Measurements from ENCODE around the gene DNAJB2.
"Not testable (repeated sequence)": the region's sequence is repeated elsewhere in the genome, so short reads cannot be mapped to it uniquely, and the experiment has no call there.

Gene DNAJB2

DNA sequence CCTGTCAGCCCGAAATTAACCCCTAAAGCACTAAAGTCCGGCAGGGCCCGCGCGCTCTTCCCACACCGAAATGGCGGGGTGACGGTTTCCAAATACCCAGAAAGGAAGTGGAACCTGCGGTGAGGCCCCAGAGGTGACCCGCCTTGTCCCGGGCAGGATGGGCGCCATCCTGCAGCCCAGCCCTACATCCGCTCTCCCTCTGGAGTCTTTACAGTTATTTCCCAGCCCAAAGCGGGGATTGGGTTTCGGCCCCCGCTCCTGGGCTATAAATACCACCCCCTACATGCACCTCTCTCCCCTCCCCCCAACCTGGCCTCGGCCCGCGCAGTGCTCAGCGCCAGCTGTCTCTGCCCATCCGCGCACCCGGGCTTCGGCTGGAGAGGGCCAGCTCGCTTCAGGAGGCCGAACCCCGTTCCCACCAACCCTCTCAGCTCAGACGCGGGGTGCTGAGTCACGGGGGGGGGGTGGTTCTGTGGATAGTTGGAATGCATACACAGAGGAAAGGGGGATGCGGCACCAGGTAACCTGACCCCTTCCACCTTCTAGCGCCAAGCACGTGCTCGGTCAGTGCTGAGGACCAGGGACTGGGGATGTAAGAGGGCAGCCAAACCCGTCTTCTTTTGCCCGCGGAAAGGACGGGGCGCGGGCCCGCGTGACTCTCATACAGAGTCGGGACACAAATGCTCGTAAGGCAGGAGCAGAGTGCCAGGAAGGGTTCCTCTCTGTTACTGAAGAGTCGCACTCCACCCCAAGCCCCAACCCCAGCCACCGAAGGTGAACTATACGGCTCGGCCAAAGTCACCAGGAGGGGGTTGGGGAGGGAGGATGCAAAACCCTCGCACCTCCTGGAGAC is 26.0 kb upstream of the DNAJB2 start, which contains the start of gene TUBA4B:
TSS of gene TUBA4B (plus strand) at position 344 of the 853 bp plus-strand sequence. CDS start at position 509, 165 bp downstream.
- TF ChIP-seq EZH2 (IDR thresholded peaks at IDR 0.05; ENCODE audit: borderline replicate concordance, low read depth, low read length, severe bottlenecking), result peak; percentile 96
- TF ChIP-seq, protein P1, sequence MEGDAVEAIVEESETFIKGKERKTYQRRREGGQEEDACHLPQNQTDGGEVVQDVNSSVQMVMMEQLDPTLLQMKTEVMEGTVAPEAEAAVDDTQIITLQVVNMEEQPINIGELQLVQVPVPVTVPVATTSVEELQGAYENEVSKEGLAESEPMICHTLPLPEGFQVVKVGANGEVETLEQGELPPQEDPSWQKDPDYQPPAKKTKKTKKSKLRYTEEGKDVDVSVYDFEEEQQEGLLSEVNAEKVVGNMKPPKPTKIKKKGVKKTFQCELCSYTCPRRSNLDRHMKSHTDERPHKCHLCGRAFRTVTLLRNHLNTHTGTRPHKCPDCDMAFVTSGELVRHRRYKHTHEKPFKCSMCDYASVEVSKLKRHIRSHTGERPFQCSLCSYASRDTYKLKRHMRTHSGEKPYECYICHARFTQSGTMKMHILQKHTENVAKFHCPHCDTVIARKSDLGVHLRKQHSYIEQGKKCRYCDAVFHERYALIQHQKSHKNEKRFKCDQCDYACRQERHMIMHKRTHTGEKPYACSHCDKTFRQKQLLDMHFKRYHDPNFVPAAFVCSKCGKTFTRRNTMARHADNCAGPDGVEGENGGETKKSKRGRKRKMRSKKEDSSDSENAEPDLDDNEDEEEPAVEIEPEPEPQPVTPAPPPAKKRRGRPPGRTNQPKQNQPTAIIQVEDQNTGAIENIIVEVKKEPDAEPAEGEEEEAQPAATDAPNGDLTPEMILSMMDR (IDR thresholded peaks at IDR 0.05; ENCODE audit: borderline replicate concordance, extremely low read depth, low read length, poor library complexity, severe bottlenecking), result no peak
- Histone ChIP-seq H3K27me3 (ENCODE audit: insufficient read depth, low read length, poor library complexity) (peaks cover 39% of the 10 kb centered on the region), H3K27ac (ENCODE audit: low read length) (no peak within 1 kb of the TSS), H2AFZ (ENCODE audit: low read depth, low read length) (peak within 1 kb of the TSS; percentile 65), H3K9ac (ENCODE audit: low read depth, low read length) (peak within 1 kb of the TSS; percentile 51), H3K4me1 (ENCODE audit: insufficient read depth, low read length) (peaks cover 43% of the 10 kb centered on the region), H3K4me3 (ENCODE audit: low read depth in 1 of 2, low read length in 2 of 2) (peak within 1 kb of the TSS; percentile 24 to 65; a peak in 3 of 4 replicates), H3K9me3 (ENCODE audit: insufficient read depth, low read length, severe bottlenecking) (no peaks in the 10 kb centered on the region), H3K4me2 (ENCODE audit: insufficient read depth, low read length) (peak within 1 kb of the TSS; percentile 99), H4K20me1 (ENCODE audit: insufficient read depth, low read length) (peaks cover 40% of the 10 kb centered on the region), H3K36me3 (ENCODE audit: insufficient read depth, low read length) (peaks cover 5% of the 10 kb centered on the region), H3K79me2 (ENCODE audit: insufficient read depth, low read length) (no peaks in the 10 kb centered on the region)
- peak; percentile 44 for DNase-seq
- ATAC-seq (ENCODE audit: insufficient read depth, low read depth), result peak; percentile 41

DNA sequence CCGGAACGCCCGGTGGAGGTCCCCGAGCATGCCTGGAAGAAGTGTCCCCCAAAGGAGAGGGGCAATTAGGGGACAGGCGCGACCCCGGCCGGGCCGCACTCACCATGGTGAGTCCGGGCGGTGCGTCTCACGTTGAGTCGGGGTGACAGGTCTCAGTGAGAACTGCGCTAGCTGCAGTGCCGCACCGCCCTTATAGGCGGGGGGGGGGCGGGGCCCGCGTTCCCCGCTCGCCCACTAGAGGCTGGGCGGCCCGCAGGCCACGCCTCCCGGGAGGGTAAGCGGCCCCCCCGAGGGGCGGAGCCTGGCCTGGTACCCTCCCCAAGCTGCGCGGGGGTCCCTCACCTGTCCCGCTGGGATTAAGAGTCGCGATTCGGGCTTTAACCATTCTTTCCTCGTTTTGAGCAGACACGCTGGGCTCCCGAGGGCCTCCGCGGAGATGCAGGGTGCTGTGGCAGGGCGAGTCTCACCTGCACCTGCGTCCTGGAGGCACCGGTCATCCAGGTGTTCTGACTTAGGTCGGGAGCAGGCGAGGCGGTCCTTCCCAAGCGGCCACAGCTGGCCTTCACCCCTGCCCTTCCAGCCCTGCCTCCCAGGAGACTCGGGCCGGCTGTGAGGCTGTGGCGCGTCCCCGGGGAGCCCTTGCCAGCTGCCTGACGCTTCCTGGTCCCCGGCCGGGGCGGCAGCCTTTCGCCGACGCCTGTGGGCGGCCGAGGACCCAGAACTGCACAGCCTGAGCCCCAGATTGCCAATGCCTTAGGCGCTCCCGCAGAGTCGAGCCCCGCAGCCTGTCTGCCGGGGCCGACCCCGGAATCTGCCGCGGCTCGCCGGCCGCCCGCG is 25.2 kb upstream of the DNAJB2 start, which contains the start of gene TUBA4A:
TSS of gene TUBA4A (minus strand) at position 166 of the 837 bp plus-strand sequence. CDS start at position 106, 60 bp downstream.
- Histone ChIP-seq H3K79me2 (ENCODE audit: insufficient read depth, low read length) (no peaks in the 10 kb centered on the region), H3K4me3 (ENCODE audit: low read depth in 1 of 2, low read length in 2 of 2) (peak within 1 kb of the TSS; percentile 24 to 65; a peak in 3 of 4 replicates), H2AFZ (ENCODE audit: low read depth, low read length) (peak within 1 kb of the TSS; percentile 65), H3K9me3 (ENCODE audit: insufficient read depth, low read length, severe bottlenecking) (no peaks in the 10 kb centered on the region), H3K36me3 (ENCODE audit: insufficient read depth, low read length) (no peaks in the 10 kb centered on the region), H3K4me1 (ENCODE audit: insufficient read depth, low read length) (peaks cover 37% of the 10 kb centered on the region), H3K9ac (ENCODE audit: low read depth, low read length) (peak within 1 kb of the TSS; percentile 51), H3K27me3 (ENCODE audit: insufficient read depth, low read length, poor library complexity) (peaks cover 42% of the 10 kb centered on the region), H3K4me2 (ENCODE audit: insufficient read depth, low read length) (peak within 1 kb of the TSS; percentile 99), H3K27ac (ENCODE audit: low read length) (no peak within 1 kb of the TSS), H4K20me1 (ENCODE audit: insufficient read depth, low read length) (peaks cover 33% of the 10 kb centered on the region)
- DNase-seq (peak; percentile 81), ATAC-seq (ENCODE audit: insufficient read depth, low read depth) (peak; percentile 85)
- TF ChIP-seq, protein P1 (IDR thresholded peaks at IDR 0.05; ENCODE audit: borderline replicate concordance, extremely low read depth, low read length, poor library complexity, severe bottlenecking), result peak; percentile 12
- TF ChIP-seq EZH2 (IDR thresholded peaks at IDR 0.05; ENCODE audit: borderline replicate concordance, low read depth, low read length, severe bottlenecking), result peak; percentile 5

DNA sequence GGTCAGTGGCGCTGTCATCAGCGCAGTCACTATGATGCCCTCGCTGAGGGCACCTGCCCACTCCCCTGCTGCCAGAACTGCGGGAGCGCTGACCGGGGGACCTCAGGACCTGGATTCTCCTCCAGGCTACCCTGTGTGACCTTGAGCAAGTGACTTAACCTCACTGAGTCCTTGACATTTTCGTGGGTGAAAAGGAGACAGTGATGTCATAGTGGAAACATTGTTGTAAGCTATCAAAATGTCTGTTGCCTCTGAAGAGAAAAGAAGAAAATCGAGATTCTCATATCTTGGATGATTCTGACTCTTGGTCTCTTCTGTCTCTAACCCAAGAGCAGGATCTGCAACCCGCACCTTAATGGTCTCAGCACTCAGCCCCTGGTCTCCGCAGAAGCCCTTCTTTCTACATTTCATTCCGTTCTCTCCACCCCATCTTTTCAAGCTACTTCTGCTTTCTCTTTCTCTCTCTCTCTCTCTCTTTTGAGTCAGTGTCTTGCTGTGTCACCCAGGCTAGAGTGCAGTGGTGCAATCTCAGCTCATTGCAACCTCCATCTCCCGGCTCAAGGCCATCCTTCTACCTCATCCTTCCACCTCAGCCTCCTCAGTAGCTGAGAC is 24.5 kb upstream of the DNAJB2 start:
- no peak overlapping the region for H3K9ac ChIP-seq (ENCODE audit: low read depth, low read length)
- ATAC-seq (ENCODE audit: insufficient read depth, low read depth), result no peak
- H3K27me3 ChIP-seq (ENCODE audit: insufficient read depth, low read length, poor library complexity), result peaks cover 46% of the 10 kb centered on the region
- H3K4me2 ChIP-seq (ENCODE audit: insufficient read depth, low read length), result peak overlapping the region; percentile 99; the same call in 1 of the 2 replicates
- H3K4me1 ChIP-seq (ENCODE audit: insufficient read depth, low read length), result peaks cover 29% of the 10 kb centered on the region
- H3K79me2 ChIP-seq (ENCODE audit: insufficient read depth, low read length), result no peaks in the 10 kb centered on the region
- no peak overlapping the region for H3K27ac ChIP-seq (ENCODE audit: low read length)
- no peak for DNase-seq
- H3K36me3 ChIP-seq (ENCODE audit: insufficient read depth, low read length), result no peaks in the 10 kb centered on the region
- H3K4me3 ChIP-seq (ENCODE audit: low read depth in 1 of 2, low read length in 2 of 2), result no peak overlapping the region
- H2AFZ ChIP-seq (ENCODE audit: low read depth, low read length), result no peak overlapping the region
- TF ChIP-seq EZH2 (IDR thresholded peaks at IDR 0.05; ENCODE audit: borderline replicate concordance, low read depth, low read length, severe bottlenecking), result no peak
- TF ChIP-seq, protein P1 (IDR thresholded peaks at IDR 0.05; ENCODE audit: borderline replicate concordance, extremely low read depth, low read length, poor library complexity, severe bottlenecking), result no peak
- H3K9me3 ChIP-seq (ENCODE audit: insufficient read depth, low read length, severe bottlenecking), result no peaks in the 10 kb centered on the region
- peaks cover 26% of the 10 kb centered on the region for H4K20me1 ChIP-seq (ENCODE audit: insufficient read depth, low read length)

DNA sequence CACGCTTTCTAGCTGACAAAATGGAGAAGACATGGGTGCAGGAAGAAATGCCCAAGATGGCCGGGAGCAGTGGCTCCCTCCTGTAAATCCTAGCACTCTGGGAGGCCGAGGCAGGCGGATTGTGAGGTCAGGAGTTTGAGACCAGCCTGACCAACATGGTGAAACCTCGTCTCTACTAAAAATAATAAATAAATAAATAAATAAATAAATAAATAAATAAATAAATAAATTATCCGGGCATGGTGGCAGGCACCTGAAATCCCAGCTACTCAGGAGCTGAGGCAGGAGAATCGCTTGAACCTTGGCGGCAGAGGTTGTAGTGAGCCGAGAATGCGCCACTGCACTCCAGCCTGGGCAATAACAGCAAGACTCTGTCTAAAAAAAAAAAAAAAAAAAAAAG is 20.2 kb upstream of the DNAJB2 start:
- not testable (repeated sequence) for DNase-seq

More for the DNA sequence above, 20.2 kb upstream of the DNAJB2 start:
- not testable (repeated sequence) for H3K27ac ChIP-seq (ENCODE audit: low read length); H3K4me3 ChIP-seq (ENCODE audit: low read depth in 1 of 2, low read length in 2 of 2); ATAC-seq (ENCODE audit: insufficient read depth, low read depth); H3K9me3 ChIP-seq (ENCODE audit: insufficient read depth, low read length, severe bottlenecking); H2AFZ ChIP-seq (ENCODE audit: low read depth, low read length); H3K9ac ChIP-seq (ENCODE audit: low read depth, low read length); H4K20me1 ChIP-seq (ENCODE audit: insufficient read depth, low read length); H3K4me2 ChIP-seq (ENCODE audit: insufficient read depth, low read length); H3K36me3 ChIP-seq (ENCODE audit: insufficient read depth, low read length); H3K79me2 ChIP-seq (ENCODE audit: insufficient read depth, low read length)
- Histone ChIP-seq H3K27me3 (ENCODE audit: insufficient read depth, low read length, poor library complexity) (peaks cover 33% of the 10 kb centered on the region), H3K4me1 (ENCODE audit: insufficient read depth, low read length) (peaks cover 13% of the 10 kb centered on the region)

Measured in DND-41 (cell line).